Activated T-helper 1 cell treated with anti-CD3 and anti-CD28 coated beads, Interleukin-2, amount 50 U/mL, for 16 hours (primary cell): Measurements from ENCODE around the gene CASZ1.

Experiments used
- DNase-seq, 2 donors: peaks; one replicate each; pipeline ENCODE4 v3.0.0-alpha.2; 2020; ENCODE audit warnings: low read depth in 1 of 2, low spot score in 1 of 2

Gene CASZ1

GRCh38 chr1:10754568-10755329, 41.7 kb downstream of the CASZ1 start:
- no peak for DNase-seq

GRCh38 chr1:10753299-10753698, 43.1 kb downstream of the CASZ1 start:
- no peak for DNase-seq

- DNase-seq, result no peak
Measured at GRCh38 chr1:10751561-10752085, 44.8 kb downstream of the CASZ1 start.

GRCh38 chr1:10751160-10751559, 45.3 kb downstream of the CASZ1 start:
- DNase-seq, result no peak

- no peak for DNase-seq
Measured at GRCh38 chr1:10745886-10746455, 50.5 kb downstream of the CASZ1 start.

GRCh38 chr1:10745383-10745782, 51.1 kb downstream of the CASZ1 start:
- no peak for DNase-seq

GRCh38 chr1:10744654-10745238, 51.7 kb downstream of the CASZ1 start:
- DNase-seq, result no peak

- DNase-seq, result no peak
Measured at GRCh38 chr1:10744029-10744428, 52.4 kb downstream of the CASZ1 start.

GRCh38 chr1:10741696-10742095, 54.8 kb downstream of the CASZ1 start:
- DNase-seq, result no peak

- no peak for DNase-seq
Measured at GRCh38 chr1:10740123-10740522, 56.3 kb downstream of the CASZ1 start.

GRCh38 chr1:10739589-10739988, 56.9 kb downstream of the CASZ1 start:
- no peak for DNase-seq

- no peak for DNase-seq
Measured at GRCh38 chr1:10738061-10739058, 58.1 kb downstream of the CASZ1 start.

- no peak for DNase-seq
Measured at GRCh38 chr1:10737651-10738050, 58.8 kb downstream of the CASZ1 start.

GRCh38 chr1:10736634-10737586, 59.5 kb downstream of the CASZ1 start:
- no peak for DNase-seq

- no peak for DNase-seq
Measured at GRCh38 chr1:10735563-10736305, 60.7 kb downstream of the CASZ1 start.

GRCh38 chr1:10734962-10735544, 61.4 kb downstream of the CASZ1 start:
- no peak for DNase-seq

- no peak for DNase-seq
Measured at GRCh38 chr1:10734375-10734774, 62.1 kb downstream of the CASZ1 start.

GRCh38 chr1:10733474-10734366, 62.7 kb downstream of the CASZ1 start:
- DNase-seq, result no peak
